Peyer's patch (tissue), 4 donors: ENCODE measurements around the gene CLCN7.

Source experiments
- CTCF ChIP-seq, 6 experiments: fragments of 450-650 bp in 4 of 6; fragments of 200-600 bp in 2 of 6; sonication (generic) in 1 of 6; IDR thresholded peaks; one replicate each; pipeline ENCODE4 v1.5.1; 2017 to 2019; ENCODE audit warnings: antibody characterized with exemption in 6 of 6, mild to moderate bottlenecking in 3 of 6, moderate library complexity in 1 of 6
- POLR2A ChIP-seq, 2 donors: fragments of 450-650 bp; IDR thresholded peaks; one replicate each; pipeline ENCODE4 v1.5.1; 2017; ENCODE audit warnings: antibody characterized with exemption in 2 of 2, mild to moderate bottlenecking in 2 of 2, moderate library complexity in 2 of 2

GRCh38 chr16:1502092-1503004 lies 27.5 kb upstream of the CLCN7 start:
- TF ChIP-seq CTCF (IDR thresholded peaks at IDR 0.05) (no peak), POLR2A (IDR thresholded peaks at IDR 0.05) (no peak)
